Measurements from ENCODE around the gene DNAJC6. TPM values are rescaled to one million over a fixed set of nuclear protein-coding genes. Genes with fewer than 3 reads are reported as not detected.
"Not testable (repeated sequence)": the region's sequence is repeated elsewhere in the genome, so short reads cannot be mapped to it uniquely, and the experiment has no call there.

DNAJC6 gene
- total RNA-seq, 1 donor from 2014 or later, result 6.5 TPM

- no peak for DNase-seq (ENCODE audit: low spot score)
- intact Hi-C loops (cut with DNase I), result no loop called here
Observed at GRCh38 chr1:65344171-65344814, 35.0 kb downstream of the DNAJC6 start.

GRCh38 chr1:65346190-65346589, 36.8 kb downstream of the DNAJC6 start:
- intact Hi-C loops (cut with DNase I), result no loop called here
- DNase-seq (ENCODE audit: low spot score), result no peak

- intact Hi-C loops (cut with DNase I), result no loop called here
- no peak for DNase-seq (ENCODE audit: low spot score)
Observed at GRCh38 chr1:65355031-65355712, 45.8 kb downstream of the DNAJC6 start.

- no peak for DNase-seq (ENCODE audit: low spot score)
- intact Hi-C loops (cut with DNase I), result no loop called here
Observed at GRCh38 chr1:65357291-65357960, 48.1 kb downstream of the DNAJC6 start.

GRCh38 chr1:65359888-65360287, 50.5 kb downstream of the DNAJC6 start:
- intact Hi-C loops (cut with DNase I), result no loop called here
- DNase-seq (ENCODE audit: low spot score), result no peak

- intact Hi-C loops (cut with DNase I), result no loop called here
- DNase-seq (ENCODE audit: low spot score), result no peak
Observed at GRCh38 chr1:65360648-65361047, 51.3 kb downstream of the DNAJC6 start.

- intact Hi-C loops (cut with DNase I), result no loop called here
- no peak for DNase-seq (ENCODE audit: low spot score)
Observed at GRCh38 chr1:65362545-65362944, 53.2 kb downstream of the DNAJC6 start.

- no peak for DNase-seq (ENCODE audit: low spot score)
- intact Hi-C loops (cut with DNase I), result no loop called here
Observed at GRCh38 chr1:65363484-65363883, 54.1 kb downstream of the DNAJC6 start.

GRCh38 chr1:65368403-65368802, 59.1 kb downstream of the DNAJC6 start:
- intact Hi-C loops (cut with DNase I), result no loop called here
- no peak for DNase-seq (ENCODE audit: low spot score)

- intact Hi-C loops (cut with DNase I), result no loop called here
- DNase-seq (ENCODE audit: low spot score), result no peak
Observed at GRCh38 chr1:65371544-65371943, 62.2 kb downstream of the DNAJC6 start.

- intact Hi-C loops (cut with DNase I), result no loop called here
- DNase-seq (ENCODE audit: low spot score), result no peak
Observed at GRCh38 chr1:65372557-65372956, 63.2 kb downstream of the DNAJC6 start.

GRCh38 chr1:65377496-65378246, 68.3 kb downstream of the DNAJC6 start:
- intact Hi-C loops (cut with DNase I), result no loop called here
- no peak for DNase-seq (ENCODE audit: low spot score)

- DNase-seq (ENCODE audit: low spot score), result no peak
- intact Hi-C loops (cut with DNase I), result no loop called here
Observed at GRCh38 chr1:65378247-65378946, 69.1 kb downstream of the DNAJC6 start.

GRCh38 chr1:65384426-65384825, 75.1 kb downstream of the DNAJC6 start:
- intact Hi-C loops (cut with DNase I); DNase-seq (ENCODE audit: low spot score): not testable (repeated sequence)

- no peak for DNase-seq (ENCODE audit: low spot score)
- intact Hi-C loops (cut with DNase I), result no loop called here
Observed at GRCh38 chr1:65386439-65386838, 77.1 kb downstream of the DNAJC6 start.

GRCh38 chr1:65387821-65388220, 78.5 kb downstream of the DNAJC6 start:
- intact Hi-C loops (cut with DNase I), result no loop called here
- no peak for DNase-seq (ENCODE audit: low spot score)

GRCh38 chr1:65388908-65389695, 79.8 kb downstream of the DNAJC6 start:
- intact Hi-C loops (cut with DNase I), result no loop called here
- no peak for DNase-seq (ENCODE audit: low spot score)

GRCh38 chr1:65392497-65392896, 83.2 kb downstream of the DNAJC6 start:
- intact Hi-C loops (cut with DNase I), result no loop called here
- no peak for DNase-seq (ENCODE audit: low spot score)

GRCh38 chr1:65393347-65393746, 84.0 kb downstream of the DNAJC6 start:
- intact Hi-C loops (cut with DNase I), result no loop called here

More at GRCh38 chr1:65393347-65393746, 84.0 kb downstream of the DNAJC6 start:
- DNase-seq (ENCODE audit: low spot score), result no peak
